ENCODE measurements around the gene SGCE. TPM values are rescaled to one million over a fixed set of nuclear protein-coding genes. Genes with fewer than 3 reads are reported as not detected.

The SGCE gene
- total RNA-seq, 2 experiments from 2014 or later, result 23.5 to 27.1 TPM

DNA sequence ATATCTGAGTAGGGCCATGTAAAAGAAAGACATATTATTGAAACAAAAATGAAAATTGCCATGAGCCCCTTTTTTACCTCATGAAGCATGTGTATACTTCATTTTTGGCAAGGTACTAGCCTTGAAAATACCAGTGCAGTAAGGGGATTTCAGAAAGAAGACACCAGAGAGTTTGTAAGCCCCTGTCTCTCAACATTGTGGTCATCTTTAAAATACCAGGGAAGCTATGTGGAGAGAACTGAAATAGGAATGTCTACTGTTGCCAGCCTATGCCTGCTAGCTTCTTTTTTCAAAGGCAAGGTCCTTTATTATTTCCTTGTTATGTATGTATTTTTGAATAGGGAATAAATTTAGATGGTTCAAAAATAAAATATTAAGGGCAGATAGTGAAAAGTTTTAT is 88.5 kb downstream of the SGCE start:
- no peak overlapping the region for H3K27ac ChIP-seq (ENCODE audit: low read depth, low read length, poor library complexity, severe bottlenecking)
- no peaks in the 10 kb centered on the region for H3K36me3 ChIP-seq (ENCODE audit: insufficient read depth, low read length)
- TF ChIP-seq, protein P1, sequence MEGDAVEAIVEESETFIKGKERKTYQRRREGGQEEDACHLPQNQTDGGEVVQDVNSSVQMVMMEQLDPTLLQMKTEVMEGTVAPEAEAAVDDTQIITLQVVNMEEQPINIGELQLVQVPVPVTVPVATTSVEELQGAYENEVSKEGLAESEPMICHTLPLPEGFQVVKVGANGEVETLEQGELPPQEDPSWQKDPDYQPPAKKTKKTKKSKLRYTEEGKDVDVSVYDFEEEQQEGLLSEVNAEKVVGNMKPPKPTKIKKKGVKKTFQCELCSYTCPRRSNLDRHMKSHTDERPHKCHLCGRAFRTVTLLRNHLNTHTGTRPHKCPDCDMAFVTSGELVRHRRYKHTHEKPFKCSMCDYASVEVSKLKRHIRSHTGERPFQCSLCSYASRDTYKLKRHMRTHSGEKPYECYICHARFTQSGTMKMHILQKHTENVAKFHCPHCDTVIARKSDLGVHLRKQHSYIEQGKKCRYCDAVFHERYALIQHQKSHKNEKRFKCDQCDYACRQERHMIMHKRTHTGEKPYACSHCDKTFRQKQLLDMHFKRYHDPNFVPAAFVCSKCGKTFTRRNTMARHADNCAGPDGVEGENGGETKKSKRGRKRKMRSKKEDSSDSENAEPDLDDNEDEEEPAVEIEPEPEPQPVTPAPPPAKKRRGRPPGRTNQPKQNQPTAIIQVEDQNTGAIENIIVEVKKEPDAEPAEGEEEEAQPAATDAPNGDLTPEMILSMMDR (conservative IDR thresholded peaks at IDR 0.05; ENCODE audit: low read length), result no peak
- no peak for TF ChIP-seq EZH2phosphoT487 (IDR thresholded peaks at IDR 0.05; ENCODE audit: borderline replicate concordance, low read depth, low read length)
- no peaks in the 10 kb centered on the region for H4K20me1 ChIP-seq (ENCODE audit: insufficient read depth, low read length)
- no peak overlapping the region for H3K4me3 ChIP-seq (ENCODE audit: low read depth, low read length, poor library complexity, severe bottlenecking)
- H3K79me2 ChIP-seq (ENCODE audit: insufficient read depth, low read depth, low read length), result no peaks in the 10 kb centered on the region
- H3K9me2 ChIP-seq (ENCODE audit: insufficient read depth, low read length), result no peaks in the 10 kb centered on the region
- H3K9me3 ChIP-seq (ENCODE audit: low read length), result no peaks in the 10 kb centered on the region
- intact Hi-C loops (cut with micrococcal nuclease; ENCODE audit: unreplicated experiment), result no loop called here
- DNase-seq (ENCODE audit: low spot score), result no peak
- H3K4me2 ChIP-seq (ENCODE audit: low read length), result no peak overlapping the region
- POLR2A ChIA-PET, result interaction anchor here (1.0 kb wide), 1 partner anchor 19 kb away, joined by 3 read pairs; no protein-coding TSS in a partner anchor
- no peak overlapping the region for H2AFZ ChIP-seq (ENCODE audit: low read length)
- no peaks in the 10 kb centered on the region for H3K4me1 ChIP-seq (ENCODE audit: insufficient read depth, low read length, poor library complexity, severe bottlenecking)
- CTCF ChIA-PET (ENCODE audit: unreplicated experiment), result no interaction called here
- no TSS peak for BruUV-seq (replicated peaks)

DNA sequence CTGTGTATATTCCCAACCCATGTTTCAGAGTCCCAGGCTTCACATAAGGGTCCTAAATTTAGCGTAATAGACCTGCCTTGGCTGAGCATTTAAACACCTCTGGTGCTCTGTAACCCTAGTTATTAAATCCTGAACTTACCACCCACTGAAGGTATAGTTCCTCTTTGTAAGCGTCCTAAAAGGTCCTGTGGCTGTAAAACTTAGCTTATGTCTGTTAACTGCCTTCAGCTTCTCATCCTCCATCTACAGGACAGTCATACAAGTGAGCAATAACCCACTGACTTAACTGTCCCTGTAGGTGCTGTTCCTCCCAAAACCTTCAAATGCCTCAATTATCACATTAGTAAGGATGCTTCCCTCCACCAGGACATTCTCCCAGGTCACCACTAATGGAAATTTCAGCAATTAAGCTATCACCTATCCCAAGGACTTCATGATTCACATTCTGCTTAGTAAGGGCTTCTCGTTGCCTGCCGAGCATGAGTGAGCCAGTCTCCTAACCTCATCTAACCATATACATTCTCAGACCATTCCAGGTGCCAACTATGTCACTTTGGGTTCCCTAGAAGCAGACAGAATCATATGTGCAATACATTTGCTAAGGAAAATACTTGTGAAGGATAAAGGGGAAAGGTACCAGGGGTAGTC is 90.6 kb downstream of the SGCE start:
- Histone ChIP-seq H4K20me1 (ENCODE audit: insufficient read depth, low read length) (no peaks in the 10 kb centered on the region), H3K27ac (ENCODE audit: low read depth, low read length, poor library complexity, severe bottlenecking) (no peak overlapping the region), H3K79me2 (ENCODE audit: insufficient read depth, low read depth, low read length) (no peaks in the 10 kb centered on the region), H3K4me3 (ENCODE audit: low read depth, low read length, poor library complexity, severe bottlenecking) (no peak overlapping the region), H3K4me1 (ENCODE audit: insufficient read depth, low read length, poor library complexity, severe bottlenecking) (no peaks in the 10 kb centered on the region), H3K9me3 (ENCODE audit: low read length) (no peaks in the 10 kb centered on the region), H3K4me2 (ENCODE audit: low read length) (no peak overlapping the region), H3K36me3 (ENCODE audit: insufficient read depth, low read length) (no peaks in the 10 kb centered on the region), H2AFZ (ENCODE audit: low read length) (no peak overlapping the region), H3K9me2 (ENCODE audit: insufficient read depth, low read length) (no peaks in the 10 kb centered on the region)
- CTCF ChIA-PET (ENCODE audit: unreplicated experiment), result no interaction called here
- intact Hi-C loops (cut with micrococcal nuclease; ENCODE audit: unreplicated experiment), result no loop called here
- POLR2A ChIA-PET, result interaction anchor here (1.2 kb wide), 1 partner anchor 10 kb away, joined by 4 read pairs; no protein-coding TSS in a partner anchor
- DNase-seq (ENCODE audit: low spot score), result no peak
- no TSS peak for BruUV-seq (replicated peaks)
- TF ChIP-seq, protein P1 (conservative IDR thresholded peaks at IDR 0.05; ENCODE audit: low read length), result no peak
- no peak for TF ChIP-seq EZH2phosphoT487 (IDR thresholded peaks at IDR 0.05; ENCODE audit: borderline replicate concordance, low read depth, low read length)

DNA sequence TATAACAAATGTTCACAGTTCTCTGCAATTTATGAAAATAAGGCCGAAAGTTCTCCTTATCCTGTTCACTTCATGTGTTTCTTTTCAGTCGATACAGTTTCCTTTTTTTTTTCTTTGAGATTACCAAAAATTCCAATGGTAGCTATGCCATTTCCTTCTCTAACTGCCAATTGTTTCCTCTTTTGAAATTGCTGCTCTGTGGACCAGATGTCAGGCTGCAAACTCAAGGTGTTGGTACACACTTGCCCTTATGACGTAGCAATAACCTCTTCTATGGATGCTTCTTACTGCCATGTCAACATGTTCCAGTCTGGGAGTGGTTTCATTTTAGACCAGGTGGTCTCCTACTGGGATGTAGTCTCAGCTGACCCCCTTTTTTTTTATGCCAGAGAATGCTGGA is 93.4 kb downstream of the SGCE start:
- H3K4me3 ChIP-seq (ENCODE audit: low read depth, low read length, poor library complexity, severe bottlenecking), result no peak overlapping the region
- no peaks in the 10 kb centered on the region for H3K4me1 ChIP-seq (ENCODE audit: insufficient read depth, low read length, poor library complexity, severe bottlenecking)
- no TSS peak for BruUV-seq (replicated peaks)
- no peak for TF ChIP-seq EZH2phosphoT487 (IDR thresholded peaks at IDR 0.05; ENCODE audit: borderline replicate concordance, low read depth, low read length)
- TF ChIP-seq, protein P1 (conservative IDR thresholded peaks at IDR 0.05; ENCODE audit: low read length), result no peak
- intact Hi-C loops (cut with micrococcal nuclease; ENCODE audit: unreplicated experiment), result no loop called here
- no peaks in the 10 kb centered on the region for H4K20me1 ChIP-seq (ENCODE audit: insufficient read depth, low read length)
- POLR2A ChIA-PET, result no interaction called here
- no peak overlapping the region for H3K4me2 ChIP-seq (ENCODE audit: low read length)
- H3K9me3 ChIP-seq (ENCODE audit: low read length), result no peaks in the 10 kb centered on the region
- no peaks in the 10 kb centered on the region for H3K79me2 ChIP-seq (ENCODE audit: insufficient read depth, low read depth, low read length)
- CTCF ChIA-PET (ENCODE audit: unreplicated experiment), result no interaction called here
- H3K36me3 ChIP-seq (ENCODE audit: insufficient read depth, low read length), result 0 out of 2 replicates have a peak, but pooled peaks cover 3% of the 10 kb centered on the region
- DNase-seq (ENCODE audit: low spot score), result no peak
- no peak overlapping the region for H3K27ac ChIP-seq (ENCODE audit: low read depth, low read length, poor library complexity, severe bottlenecking)
- no peaks in the 10 kb centered on the region for H3K9me2 ChIP-seq (ENCODE audit: insufficient read depth, low read length)
- no peak overlapping the region for H2AFZ ChIP-seq (ENCODE audit: low read length)
